SU-DHL-6 (cell line): Measurements from ENCODE around the gene ZNF804B.

Source experiments
- H2AFZ ChIP-seq: fragments of 200-600 bp; sonication (generic); 2 replicates; pipeline ENCODE4 v1.6.1; 2014; ENCODE audit warnings: low read depth, mild to moderate bottlenecking, moderate library complexity, mixed read lengths, antibody characterized with exemption, low read length; ENCODE audit not compliant: severe bottlenecking
- H3F3A ChIP-seq: fragments of 200-600 bp; shearing (Covaris generic); 2 replicates; pipeline ENCODE4 v1.6.0; 2016; ENCODE audit warnings: antibody characterized with exemption, mild to moderate bottlenecking; ENCODE audit not compliant: insufficient read depth
- H3K27ac ChIP-seq: fragments of 200-600 bp; sonication (generic); 2 replicates; pipeline ENCODE4 v1.5.1; 2016; ENCODE audit warnings: low read depth, mild to moderate bottlenecking, low read length, moderate library complexity, mixed read lengths
- H3K27me3 ChIP-seq: fragments of 200-600 bp; sonication (generic), shearing (Covaris generic); 2 replicates; pipeline ENCODE4 v1.6.0; 2014; ENCODE audit warnings: mild to moderate bottlenecking, low read length
- H3K36me3 ChIP-seq: fragments of 200-600 bp; sonication (generic); 2 replicates; pipeline ENCODE4 v1.6.1; 2014; ENCODE audit warnings: mild to moderate bottlenecking, low read length, mixed read lengths
- H3K4me2 ChIP-seq: fragments of 300-600, 200-600 bp; shearing (Covaris generic), sonication (generic); 2 replicates; pipeline ENCODE4 v1.6.0; 2014; ENCODE audit warnings: low read length, low read depth, mild to moderate bottlenecking; ENCODE audit not compliant: poor library complexity, severe bottlenecking
- H3K4me3 ChIP-seq: fragments of 200-600 bp; sonication (generic); 2 replicates; pipeline ENCODE4 v1.5.1; 2014; ENCODE audit warnings: antibody characterized with exemption, low read length, mild to moderate bottlenecking, mixed read lengths; ENCODE audit not compliant: insufficient read depth, poor library complexity, severe bottlenecking
- H3K79me2 ChIP-seq: fragments of 200-600 bp; sonication (generic); 2 replicates; pipeline ENCODE4 v1.6.1; 2014; ENCODE audit warnings: mild to moderate bottlenecking, low read length, moderate library complexity; ENCODE audit not compliant: insufficient read depth
- H3K9ac ChIP-seq: fragments of 200-600 bp; sonication (generic); 2 replicates; pipeline ENCODE4 v1.7.0; 2014; ENCODE audit warnings: mild to moderate bottlenecking, low read length
- H3K9me2 ChIP-seq: fragments of 200-600 bp; sonication (generic); replicated peaks from 2 replicates; pipeline ENCODE4 v1.6.1; 2014; ENCODE audit warnings: low read length; ENCODE audit not compliant: insufficient read depth
- H3K9me3 ChIP-seq: fragments of 200-600 bp; sonication (generic); 2 replicates; pipeline ENCODE4 v1.6.1; 2014; ENCODE audit warnings: low read length, mixed read lengths; ENCODE audit not compliant: insufficient read depth
- H4K20me1 ChIP-seq: fragments of 200-600 bp; sonication (generic); 2 replicates; pipeline ENCODE4 v1.6.1; 2014; ENCODE audit warnings: low read depth, mild to moderate bottlenecking, antibody characterized with exemption, low read length, moderate library complexity, mixed read lengths
- CTCF ChIP-seq: fragments of 200-600 bp; sonication (generic); IDR thresholded peaks from one replicate; pipeline ENCODE4 v1.5.1; 2017; ENCODE audit warnings: antibody characterized with exemption, mild to moderate bottlenecking, low read length, moderate library complexity; ENCODE audit not compliant: insufficient read depth, poor library complexity, severe bottlenecking
- EZH2phosphoT487 ChIP-seq: fragments of 200-600 bp; sonication (generic), shearing (Covaris generic); conservative IDR thresholded peaks from 2 replicates; pipeline ENCODE4 v1.6.1; 2018; ENCODE audit warnings: mild to moderate bottlenecking, antibody characterized with exemption, low read length, moderate library complexity, mixed read lengths

The ZNF804B gene

GRCh38 chr7:89085580-89085979 is 326.1 kb downstream of the ZNF804B start:
- no peaks in the 10 kb centered on the region for H3K27me3 ChIP-seq
- H3K4me3 ChIP-seq: no peak overlapping the region
- no peaks in the 10 kb centered on the region for H3K9me3 ChIP-seq
- no peak overlapping the region for H3K4me2 ChIP-seq
- no peak overlapping the region for H3K27ac ChIP-seq
- no peak overlapping the region for H3K9ac ChIP-seq
- H3F3A ChIP-seq: no peaks in the 10 kb centered on the region
- no peaks in the 10 kb centered on the region for H3K9me2 ChIP-seq
- TF ChIP-seq EZH2phosphoT487: no peak
- no peak for TF ChIP-seq CTCF
- no peaks in the 10 kb centered on the region for H3K79me2 ChIP-seq
- H2AFZ ChIP-seq: peak overlapping the region; percentile 36
- no peaks in the 10 kb centered on the region for H4K20me1 ChIP-seq
- H3K36me3 ChIP-seq: no peaks in the 10 kb centered on the region

- Histone ChIP-seq H3K4me2 (no peak overlapping the region), H3K9me3 (no peaks in the 10 kb centered on the region), H3K27ac (no peak overlapping the region)
Observed at GRCh38 chr7:89091550-89091949, 332.1 kb downstream of the ZNF804B start.

GRCh38 chr7:89094269-89094668 is 334.8 kb downstream of the ZNF804B start:
- no peaks in the 10 kb centered on the region for H4K20me1 ChIP-seq
- no peaks in the 10 kb centered on the region for H3K9me2 ChIP-seq
- H3K79me2 ChIP-seq: no peaks in the 10 kb centered on the region
- H3K4me2 ChIP-seq: no peak overlapping the region
- H3K27ac ChIP-seq: no peak overlapping the region
- H3K36me3 ChIP-seq: no peaks in the 10 kb centered on the region
- H3K9ac ChIP-seq: no peak overlapping the region
- no peaks in the 10 kb centered on the region for H3K27me3 ChIP-seq
- H3K4me3 ChIP-seq: no peak overlapping the region
- H3F3A ChIP-seq: no peaks in the 10 kb centered on the region
- H2AFZ ChIP-seq: no peak overlapping the region
- TF ChIP-seq EZH2phosphoT487 (no peak), CTCF (no peak)
- H3K9me3 ChIP-seq: no peaks in the 10 kb centered on the region

More at GRCh38 chr7:89091550-89091949, 332.1 kb downstream of the ZNF804B start:
- H2AFZ ChIP-seq: no peak overlapping the region
- no peaks in the 10 kb centered on the region for H3K27me3 ChIP-seq
- H3K9me2 ChIP-seq: no peaks in the 10 kb centered on the region
- H3K4me3 ChIP-seq: no peak overlapping the region
- H4K20me1 ChIP-seq: no peaks in the 10 kb centered on the region
- H3K79me2 ChIP-seq: no peaks in the 10 kb centered on the region
- no peaks in the 10 kb centered on the region for H3F3A ChIP-seq
- H3K9ac ChIP-seq: no peak overlapping the region
- no peak for TF ChIP-seq EZH2phosphoT487
- no peak for TF ChIP-seq CTCF
- no peaks in the 10 kb centered on the region for H3K36me3 ChIP-seq

GRCh38 chr7:89103564-89103963 is 344.1 kb downstream of the ZNF804B start:
- Histone ChIP-seq H3K9ac (no peak overlapping the region), H3K27me3 (no peaks in the 10 kb centered on the region), H3K4me3 (no peak overlapping the region), H4K20me1 (no peaks in the 10 kb centered on the region), H3K9me2 (no peaks in the 10 kb centered on the region), H3K36me3 (no peaks in the 10 kb centered on the region), H3K4me2 (no peak overlapping the region), H3K9me3 (no peaks in the 10 kb centered on the region), H2AFZ (no peak overlapping the region), H3K27ac (no peak overlapping the region), H3K79me2 (no peaks in the 10 kb centered on the region), H3F3A (no peaks in the 10 kb centered on the region)
- TF ChIP-seq EZH2phosphoT487 (no peak), CTCF (no peak)
